ENCODE data around the gene FASTKD3. TPM values are rescaled to one million over a fixed set of nuclear protein-coding genes. Genes with fewer than 3 reads are reported as not detected.

Gene FASTKD3
- total and polyA plus RNA-seq, 2 donors (not counting 1 experiment from before 2014, with no cell fraction given), result 6.6 to 10.0 TPM

DNA sequence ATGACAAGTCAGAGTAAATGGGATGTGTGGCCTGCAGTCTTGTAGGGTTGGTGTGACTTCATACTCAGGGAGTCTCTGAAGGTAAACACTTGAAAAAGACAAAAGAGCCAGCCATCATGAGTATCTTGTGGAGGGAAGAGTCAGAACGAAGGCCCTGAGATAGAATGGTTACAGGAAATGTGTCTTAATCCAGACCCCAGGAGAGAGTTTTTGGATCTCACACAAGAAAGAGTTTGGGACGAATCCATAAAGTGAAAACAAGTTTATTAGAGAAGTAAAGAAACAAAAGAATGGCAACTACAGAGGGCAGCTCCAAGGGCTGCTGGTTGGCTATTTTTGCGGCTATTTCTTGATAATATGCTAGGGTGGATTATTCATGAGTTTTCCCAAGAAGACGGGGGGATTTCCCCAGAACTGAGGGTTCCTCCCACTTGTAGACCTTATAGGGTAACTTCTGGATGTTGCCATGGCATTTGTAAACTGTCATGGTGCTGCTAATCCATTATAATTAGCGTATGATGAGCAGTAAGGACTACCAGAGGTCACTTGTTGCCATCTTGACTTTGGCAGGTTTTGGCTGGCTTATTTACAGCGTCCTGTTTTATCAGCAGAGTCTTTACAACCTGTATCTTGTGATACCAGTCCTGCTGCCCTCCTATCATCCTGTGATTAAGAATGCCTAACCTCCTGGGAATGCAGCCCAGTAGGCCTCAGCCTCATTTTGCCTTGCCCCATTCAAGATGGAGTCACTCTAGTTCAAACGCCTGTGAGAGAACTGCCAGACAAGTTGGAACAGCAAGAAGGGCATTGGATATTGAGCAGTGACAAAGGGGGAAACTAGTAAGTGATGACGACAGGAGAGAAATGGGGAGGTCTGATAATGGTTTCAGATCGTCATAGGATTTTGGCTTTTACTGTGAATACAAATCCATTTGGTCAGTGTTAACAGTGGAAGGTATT is 34.1 kb upstream of the FASTKD3 start:
- H3K4me1 Mint-ChIP-seq, result no peaks in the 10 kb centered on the region
- H3K79me2 ChIP-seq (ENCODE audit: control insufficient read depth, insufficient read depth, low read length), result no peaks in the 10 kb centered on the region
- ChIA-PET POLR2A (no interaction called here), CTCF (interaction anchor here (0.7 kb wide), 1 partner anchor 1634 kb away, joined by 3 read pairs; no protein-coding TSS in a partner anchor)
- H3K4me3 ChIP-seq (ENCODE audit: control extremely low read depth in 1 of 5, extremely low read depth in 1 of 5, insufficient read depth in 1 of 5, low read depth in 2 of 5, low read length in 4 of 5), result no peak overlapping the region
- no peak overlapping the region for H3K4me3 Mint-ChIP-seq
- no peaks in the 10 kb centered on the region for H3K4me1 ChIP-seq (ENCODE audit: control insufficient read depth in 2 of 2, insufficient read depth in 2 of 2, low read length in 2 of 2)
- H3K4me2 ChIP-seq (replicated peaks; ENCODE audit: low read depth, low read length, poor library complexity, severe bottlenecking), result no peak overlapping the region
- H3K9ac ChIP-seq (ENCODE audit: low read length), result no peak overlapping the region
- intact Hi-C loops (cut with micrococcal nuclease), result no loop called here
- no peaks in the 10 kb centered on the region for H3K27me3 ChIP-seq (replicated peaks in 1 of 4; ENCODE audit: control extremely low read depth in 1 of 4, control insufficient read depth in 3 of 4, insufficient read depth in 4 of 4, low read length in 3 of 4)
- no peak overlapping the region for H3K27ac ChIP-seq (ENCODE audit: low read length in 2 of 2)
- H3K9me3 ChIP-seq (ENCODE audit: control extremely low read depth in 1 of 3, control insufficient read depth in 2 of 3, insufficient read depth in 1 of 3, low read length in 2 of 3), result peaks cover 0 to 7% (median 0%) of the 10 kb centered on the region in 3 donors
- no peak for DNase-seq
- TF ChIP-seq, protein P1, sequence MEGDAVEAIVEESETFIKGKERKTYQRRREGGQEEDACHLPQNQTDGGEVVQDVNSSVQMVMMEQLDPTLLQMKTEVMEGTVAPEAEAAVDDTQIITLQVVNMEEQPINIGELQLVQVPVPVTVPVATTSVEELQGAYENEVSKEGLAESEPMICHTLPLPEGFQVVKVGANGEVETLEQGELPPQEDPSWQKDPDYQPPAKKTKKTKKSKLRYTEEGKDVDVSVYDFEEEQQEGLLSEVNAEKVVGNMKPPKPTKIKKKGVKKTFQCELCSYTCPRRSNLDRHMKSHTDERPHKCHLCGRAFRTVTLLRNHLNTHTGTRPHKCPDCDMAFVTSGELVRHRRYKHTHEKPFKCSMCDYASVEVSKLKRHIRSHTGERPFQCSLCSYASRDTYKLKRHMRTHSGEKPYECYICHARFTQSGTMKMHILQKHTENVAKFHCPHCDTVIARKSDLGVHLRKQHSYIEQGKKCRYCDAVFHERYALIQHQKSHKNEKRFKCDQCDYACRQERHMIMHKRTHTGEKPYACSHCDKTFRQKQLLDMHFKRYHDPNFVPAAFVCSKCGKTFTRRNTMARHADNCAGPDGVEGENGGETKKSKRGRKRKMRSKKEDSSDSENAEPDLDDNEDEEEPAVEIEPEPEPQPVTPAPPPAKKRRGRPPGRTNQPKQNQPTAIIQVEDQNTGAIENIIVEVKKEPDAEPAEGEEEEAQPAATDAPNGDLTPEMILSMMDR (IDR thresholded peaks at IDR 0.05), result no peak
- no peaks in the 10 kb centered on the region for H4K20me1 ChIP-seq (ENCODE audit: control insufficient read depth, insufficient read depth, low read length, poor library complexity, severe bottlenecking)
- peaks cover under 1% of the 10 kb centered on the region for H3K9me3 Mint-ChIP-seq (ENCODE audit: insufficient read depth)
- no peak overlapping the region for H3K27ac Mint-ChIP-seq
- no peak overlapping the region for H2AFZ ChIP-seq (ENCODE audit: insufficient read depth, low read depth, low read length, poor library complexity, severe bottlenecking)
- H3K36me3 ChIP-seq (replicated peaks in 1 of 2; ENCODE audit: control extremely low read depth in 1 of 2, control insufficient read depth in 1 of 2, extremely low read depth in 1 of 2, insufficient read depth in 2 of 2, low read length in 1 of 2), result peaks cover 0 to 40% of the 10 kb centered on the region in 2 experiments
- 97% methylated on average over 8 of the region's 9 CpGs for WGBS (ENCODE audit: insufficient coverage)
- H3K27me3 Mint-ChIP-seq, result no peaks in the 10 kb centered on the region
- no peak for ATAC-seq (ENCODE audit: low read depth)

DNA sequence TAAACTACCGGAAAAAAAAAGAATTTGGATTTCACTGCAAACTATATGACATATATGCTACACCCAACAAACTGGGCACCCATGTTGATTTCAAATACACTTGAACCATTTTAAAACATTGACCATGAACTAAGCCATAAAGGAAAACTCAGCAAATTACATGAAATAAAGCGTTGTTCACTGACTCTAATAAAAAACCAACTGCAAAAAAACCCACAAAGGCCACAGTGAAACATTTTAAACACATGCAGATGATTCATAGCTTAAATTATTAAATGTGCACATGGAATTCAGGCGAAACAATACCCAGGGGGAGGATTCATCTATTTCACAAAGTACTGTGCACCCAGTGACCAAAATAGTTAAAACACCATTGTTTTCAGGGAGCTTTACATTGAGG is 33.4 kb upstream of the FASTKD3 start:
- Mint-ChIP-seq H3K9me3 (ENCODE audit: insufficient read depth) (no peaks in the 10 kb centered on the region), H3K27me3 (no peaks in the 10 kb centered on the region), H3K4me3 (no peak overlapping the region), H3K4me1 (no peaks in the 10 kb centered on the region), H3K27ac (no peak overlapping the region)
- H3K4me2 ChIP-seq (replicated peaks; ENCODE audit: low read depth, low read length, poor library complexity, severe bottlenecking), result no peak overlapping the region
- H2AFZ ChIP-seq (ENCODE audit: insufficient read depth, low read depth, low read length, poor library complexity, severe bottlenecking), result no peak overlapping the region
- H4K20me1 ChIP-seq (ENCODE audit: control insufficient read depth, insufficient read depth, low read length, poor library complexity, severe bottlenecking), result no peaks in the 10 kb centered on the region
- ATAC-seq (ENCODE audit: low read depth) (no peak), DNase-seq (no peak)
- intact Hi-C loops (cut with micrococcal nuclease), result no loop called here
- no peaks in the 10 kb centered on the region for H3K9me3 ChIP-seq (ENCODE audit: control extremely low read depth in 1 of 3, control insufficient read depth in 2 of 3, insufficient read depth in 1 of 3, low read length in 2 of 3)
- no peaks in the 10 kb centered on the region for H3K4me1 ChIP-seq (ENCODE audit: control insufficient read depth in 2 of 2, insufficient read depth in 2 of 2, low read length in 2 of 2)
- ChIA-PET CTCF (interaction anchor here (0.7 kb wide), 1 partner anchor 1635 kb away, joined by 3 read pairs; no protein-coding TSS in a partner anchor), POLR2A (no interaction called here)
- TF ChIP-seq, protein P1 (IDR thresholded peaks at IDR 0.05), result no peak
- no peak for TF ChIP-seq EZH2 (IDR thresholded peaks at IDR 0.05; ENCODE audit: borderline replicate concordance, insufficient read depth, low read depth, low read length, poor library complexity, severe bottlenecking)
- no peak overlapping the region for H3K27ac ChIP-seq (ENCODE audit: low read length in 2 of 2)
- H3K27me3 ChIP-seq (replicated peaks in 1 of 4; ENCODE audit: control extremely low read depth in 1 of 4, control insufficient read depth in 3 of 4, insufficient read depth in 4 of 4, low read length in 3 of 4), result no peaks in the 10 kb centered on the region
- H3K79me2 ChIP-seq (ENCODE audit: control insufficient read depth, insufficient read depth, low read length), result no peaks in the 10 kb centered on the region
- H3K36me3 ChIP-seq (replicated peaks in 1 of 2; ENCODE audit: control extremely low read depth in 1 of 2, control insufficient read depth in 1 of 2, extremely low read depth in 1 of 2, insufficient read depth in 2 of 2, low read length in 1 of 2), result peaks cover 0 to 47% of the 10 kb centered on the region in 2 experiments
- H3K4me3 ChIP-seq (ENCODE audit: control extremely low read depth in 1 of 5, extremely low read depth in 1 of 5, insufficient read depth in 1 of 5, low read depth in 2 of 5, low read length in 4 of 5), result no peak overlapping the region
- 80% methylated on average over 1 of the region's 3 CpGs for WGBS (ENCODE audit: insufficient coverage)
- no peak overlapping the region for H3K9ac ChIP-seq (ENCODE audit: low read length)
